Right ventricle myocardium inferior (tissue), 1 donor: ENCODE measurements around the gene ZNF500. TPM values are rescaled to one million over a fixed set of nuclear protein-coding genes. Genes with fewer than 3 reads are reported as not detected.
"Not testable (repeated sequence)": the region's sequence is repeated elsewhere in the genome, so short reads cannot be mapped to it uniquely, and the experiment has no call there.

Experiments used
- ATAC-seq: fragments of 200-7000 bp; cut with Tn5 transposase; one replicate; pipeline ENCODE4 v1.9.1; 2020; ENCODE audit warnings: mild to moderate bottlenecking, moderate library complexity
- DNase-seq: peaks from one replicate; pipeline ENCODE4 v3.0.0; 2021; ENCODE audit errors: missing footprints
- intact Hi-C: fragments of 100-400 bp; cut with DNase I; formaldehyde crosslinking; loops from one replicate; pipeline ENCODE4 v1.11.0; 2022
- total RNA-seq: library from RNA; stranded (reverse); fragmentation: NEBNext Ultra II Directional; extraction: Animal tissue kit (Norgen Biotek cat#: 25700); gene quantifications from one replicate; pipeline ENCODE4 v1.2.1, GENCODE V29; 2021
- donor health status: DM: no; HTN: yes; CAD: no; lungs with severe emphysema.

ZNF500 gene
- total RNA-seq, 1 donor from 2014 or later = 6.5 TPM

DNA sequence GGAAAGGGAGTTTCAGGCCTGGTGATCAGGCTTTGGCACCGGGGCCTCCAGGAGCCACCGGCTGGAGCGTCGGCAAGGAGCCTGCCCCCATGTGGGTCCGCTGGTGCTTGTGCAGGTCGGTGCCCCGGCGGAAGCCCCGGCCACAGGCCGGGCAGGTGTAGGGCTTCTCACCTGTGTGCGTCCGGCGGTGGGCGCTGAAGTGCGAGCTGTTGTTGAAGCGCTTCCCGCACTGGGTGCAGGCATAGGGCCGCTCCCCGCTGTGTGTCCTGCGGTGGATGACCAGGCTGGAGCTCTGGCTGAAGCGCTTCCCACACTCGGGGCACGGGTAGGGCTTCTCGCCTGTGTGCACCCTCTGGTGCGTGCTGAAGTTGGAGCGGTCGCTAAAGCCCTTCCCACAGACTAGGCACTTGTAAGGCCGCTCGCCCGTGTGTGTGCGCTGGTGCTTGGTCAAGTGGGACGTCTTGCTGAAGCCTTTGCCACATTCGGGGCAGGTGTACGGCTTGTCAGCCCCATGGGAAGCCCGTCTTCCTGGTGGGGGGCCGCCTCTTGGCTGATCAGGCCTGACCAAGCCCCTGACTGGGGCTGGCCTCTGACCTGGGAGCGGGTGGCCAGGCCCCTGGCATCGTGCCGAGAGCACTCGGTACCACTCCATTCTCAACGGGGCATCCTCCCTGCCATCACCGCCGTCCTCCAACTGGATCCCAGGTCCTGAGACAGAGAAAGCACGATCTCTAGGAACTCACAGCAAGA lies 14.4 kb downstream of the ZNF500 start:
- ATAC-seq (no peak), DNase-seq (no peak)
- intact Hi-C loops = no loop called here

DNA sequence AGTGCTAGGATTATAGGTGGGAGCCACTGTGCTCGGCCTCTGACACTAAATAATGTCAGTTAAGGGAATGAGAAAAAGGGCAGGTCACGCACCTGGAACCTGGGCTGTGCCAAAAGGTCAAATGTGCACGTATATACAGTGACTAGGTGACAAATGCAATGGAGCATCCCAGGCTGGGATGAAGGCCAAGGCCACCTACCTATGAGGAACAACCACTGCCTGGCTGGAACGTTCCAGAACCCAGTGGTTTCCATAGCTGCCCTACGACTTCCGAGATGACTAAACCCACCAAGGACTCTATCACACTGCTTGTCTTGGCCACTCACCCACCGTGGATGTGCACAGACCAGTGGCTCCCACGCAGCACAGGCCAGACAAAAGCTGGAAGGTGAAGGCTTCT lies 16.1 kb downstream of the ZNF500 start:
- ATAC-seq (no peak), DNase-seq (no peak)
- intact Hi-C loops = no loop called here

DNA sequence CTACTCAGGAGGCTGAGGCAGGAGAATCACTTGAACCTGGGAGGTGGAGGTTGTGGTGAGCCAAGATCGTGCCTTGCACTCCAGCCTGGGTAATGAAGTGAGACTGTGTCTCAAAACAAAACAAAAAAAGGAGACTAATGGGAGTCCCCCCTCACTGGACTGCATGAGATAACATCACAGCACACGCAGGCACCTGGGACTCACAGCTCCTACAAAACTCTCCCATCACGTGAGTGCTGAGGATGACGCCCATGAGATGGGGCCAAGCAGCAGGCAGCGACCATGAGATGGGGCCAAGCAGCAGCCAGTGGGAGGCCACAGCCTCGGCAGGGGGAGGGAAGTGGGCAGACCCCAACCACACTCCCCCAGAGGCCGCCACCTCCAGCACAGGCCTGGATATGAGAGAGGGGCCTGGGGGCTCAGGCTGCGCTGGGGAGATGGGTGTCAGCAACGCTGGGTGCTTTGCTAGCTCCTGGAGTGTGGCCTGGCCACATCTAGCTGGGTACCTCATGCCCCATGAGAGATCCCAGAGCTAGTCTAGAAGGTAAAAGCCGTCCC lies 17.2 kb downstream of the ZNF500 start:
- ATAC-seq (no peak), DNase-seq (no peak)
- intact Hi-C loops = no loop called here

DNA sequence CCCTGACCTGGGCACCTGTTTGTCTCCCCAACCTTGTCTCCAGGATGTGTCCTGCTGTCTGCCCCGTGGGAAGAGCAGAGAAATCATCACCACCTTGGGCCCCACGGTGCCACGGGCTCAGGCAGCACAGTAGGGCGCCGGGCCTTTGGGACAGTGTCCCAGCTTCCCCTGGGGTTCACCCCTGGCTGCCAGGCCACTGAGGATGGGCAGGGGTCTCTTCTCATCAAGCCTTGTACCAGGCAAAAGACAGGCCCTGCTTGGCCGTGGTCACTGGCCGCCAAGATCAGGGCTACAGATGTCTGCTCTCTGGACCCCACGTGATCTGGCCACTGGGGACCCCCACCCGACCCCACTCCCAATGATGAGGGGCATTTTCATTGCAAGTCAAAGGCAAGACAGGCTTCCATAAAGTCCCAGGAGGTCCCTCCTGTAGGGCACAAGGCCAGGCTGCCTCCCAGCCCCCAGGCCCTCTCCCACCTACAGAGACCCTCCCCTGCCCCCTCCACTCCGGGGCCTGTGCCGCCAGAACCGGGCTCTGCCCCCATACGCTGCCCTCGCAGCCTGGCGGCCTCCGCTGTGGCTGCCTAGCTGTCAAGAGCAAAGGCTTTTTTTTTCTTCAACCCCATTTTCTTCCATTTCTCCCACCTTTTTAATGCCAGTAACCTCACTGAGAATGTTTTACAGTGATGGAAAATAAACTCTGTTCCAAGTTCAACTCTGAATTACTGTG lies 18.1 kb downstream of the ZNF500 start:
- ATAC-seq (no peak), DNase-seq (no peak)
- intact Hi-C loops = no loop called here

DNA sequence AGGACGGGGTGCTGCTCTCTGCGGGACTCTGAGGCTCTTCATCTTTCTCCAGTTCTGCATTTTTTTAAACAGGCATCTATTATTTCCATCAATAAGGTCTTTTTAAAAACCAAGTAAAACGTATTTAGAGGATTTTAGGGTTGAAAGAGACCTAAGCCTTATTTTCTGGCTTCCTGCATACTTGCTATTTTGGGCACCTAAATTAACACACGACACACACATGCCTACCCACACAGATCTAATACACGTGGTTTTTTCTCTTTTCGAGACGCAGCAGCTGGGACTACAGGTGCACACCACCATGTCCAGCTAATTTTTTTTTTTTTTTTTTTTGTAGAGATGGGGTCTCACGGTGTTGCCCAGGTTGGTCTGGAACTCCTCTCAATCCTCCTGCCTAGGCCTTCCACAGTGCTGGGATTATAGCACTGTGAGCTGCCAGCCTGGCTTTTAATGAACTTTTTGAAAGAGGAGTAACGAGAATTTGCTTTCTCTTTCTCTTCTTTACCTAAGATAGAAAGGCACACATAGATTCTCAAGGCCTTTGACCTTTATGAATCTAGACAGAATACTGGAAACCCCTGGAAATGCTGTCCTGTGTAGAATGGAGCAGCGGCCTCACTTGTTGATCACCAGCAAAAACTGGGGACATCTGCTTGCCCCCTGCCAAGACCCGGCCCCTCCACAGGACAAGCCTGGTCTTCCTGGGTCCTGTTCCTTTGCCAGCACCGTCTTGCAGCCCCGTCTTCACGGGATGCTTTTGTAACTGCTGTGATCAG lies 18.9 kb downstream of the ZNF500 start:
- ATAC-seq (no peak), DNase-seq (no peak)
- intact Hi-C loops = no loop called here

DNA sequence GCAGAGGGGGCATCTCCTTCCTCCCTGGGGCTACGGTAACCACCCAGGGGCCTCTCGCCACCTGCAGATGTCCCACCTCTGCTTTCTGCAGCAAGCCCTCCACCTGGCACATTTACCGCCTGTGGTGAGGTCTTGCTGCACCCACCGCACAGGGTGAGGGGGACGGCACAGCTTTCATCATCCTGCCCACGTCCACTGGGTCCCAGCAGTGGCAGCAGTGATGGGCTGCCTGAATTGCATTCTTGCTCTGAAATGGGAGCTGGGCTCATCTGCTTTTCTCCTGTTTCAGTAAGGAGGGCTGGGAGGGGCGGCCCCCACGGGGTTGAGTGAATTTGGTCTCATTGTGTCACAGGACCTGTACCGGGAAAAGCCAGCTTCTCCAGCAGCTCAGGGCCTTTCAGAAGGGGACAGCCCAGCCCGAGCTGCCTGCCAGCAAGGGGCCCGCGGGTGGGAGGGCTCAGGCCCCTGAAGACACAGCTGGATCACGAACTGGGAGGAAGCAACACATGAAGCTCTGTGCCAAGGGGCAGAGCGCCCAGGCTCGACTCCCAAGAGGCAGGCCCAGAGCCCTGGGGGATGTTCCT lies 19.9 kb downstream of the ZNF500 start:
- no peak for DNase-seq
- ATAC-seq = peak; percentile 18
- intact Hi-C loops = no loop called here

DNA sequence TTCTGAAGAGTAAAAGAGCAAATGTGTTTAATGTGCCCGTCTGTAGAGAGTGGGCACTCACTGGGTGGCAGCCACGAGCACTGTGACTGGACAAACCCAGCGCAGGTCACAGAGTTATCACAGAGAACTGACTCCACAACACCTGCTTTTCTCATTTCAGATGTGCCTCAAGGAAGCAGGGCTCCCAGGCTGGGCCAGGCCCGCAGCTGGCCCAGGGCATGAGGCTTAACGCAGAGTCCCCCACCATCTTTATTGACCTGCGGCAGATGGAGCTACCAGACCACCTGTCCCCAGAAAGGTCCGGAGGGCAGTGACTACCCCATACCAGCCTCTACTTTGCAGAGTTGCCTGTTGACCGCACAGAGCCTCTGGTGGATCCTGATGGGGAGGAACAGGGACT lies 20.7 kb downstream of the ZNF500 start:
- ATAC-seq = no peak
- no peak for DNase-seq
- intact Hi-C loops = no loop called here

DNA sequence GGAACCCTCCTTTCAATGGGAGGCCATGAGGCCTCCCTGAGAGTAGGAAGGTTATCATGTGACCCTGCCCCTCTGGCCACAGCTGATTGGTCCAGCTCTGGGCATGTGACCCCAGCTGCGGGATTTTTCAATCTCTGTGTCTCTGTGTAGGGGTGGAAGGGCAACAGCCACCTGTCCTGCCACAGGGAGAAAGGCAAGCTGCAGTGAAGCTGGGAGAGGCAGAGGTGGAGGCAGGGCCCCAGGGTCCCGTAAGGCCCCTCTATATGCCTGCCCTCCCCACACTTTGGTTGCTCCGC lies 21.7 kb downstream of the ZNF500 start:
- ATAC-seq (no peak), DNase-seq (no peak)
- intact Hi-C loops = no loop called here

DNA sequence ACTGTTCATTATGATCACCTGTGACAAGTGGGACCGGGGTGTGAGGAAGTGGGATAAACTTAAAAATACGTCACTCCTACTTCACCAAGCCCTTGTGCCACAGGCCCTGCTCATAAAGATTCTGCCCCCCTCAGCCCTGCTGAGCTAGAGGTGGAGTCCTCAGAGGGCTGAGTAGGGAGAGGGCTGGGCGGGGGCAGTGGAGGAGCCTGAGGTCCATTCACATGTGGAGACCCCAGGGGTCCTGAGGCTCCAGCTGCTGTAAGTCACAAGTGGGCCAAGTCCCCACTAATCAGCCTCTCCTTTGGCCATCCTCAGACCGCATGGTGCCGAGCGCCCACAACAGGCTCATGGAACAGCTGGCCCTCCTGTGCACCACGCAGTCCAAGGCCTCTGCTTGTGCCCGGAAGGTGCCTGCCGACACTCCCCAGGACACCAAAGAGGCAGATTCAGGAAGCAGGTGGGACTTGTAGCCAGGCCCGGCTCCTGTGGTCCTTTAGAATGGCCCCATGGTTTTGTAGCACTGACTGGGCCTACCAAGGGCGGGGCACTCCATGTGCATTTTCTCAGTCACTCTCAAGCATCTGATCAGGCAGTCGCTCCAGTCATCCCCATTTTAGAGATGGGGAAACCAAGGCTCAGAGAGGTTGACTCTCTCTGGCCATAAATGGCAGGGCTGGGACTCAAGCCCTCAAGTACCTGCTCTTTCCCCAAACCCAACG lies 22.2 kb downstream of the ZNF500 start:
- ATAC-seq (no peak), DNase-seq (no peak)
- intact Hi-C loops = no loop called here

DNA sequence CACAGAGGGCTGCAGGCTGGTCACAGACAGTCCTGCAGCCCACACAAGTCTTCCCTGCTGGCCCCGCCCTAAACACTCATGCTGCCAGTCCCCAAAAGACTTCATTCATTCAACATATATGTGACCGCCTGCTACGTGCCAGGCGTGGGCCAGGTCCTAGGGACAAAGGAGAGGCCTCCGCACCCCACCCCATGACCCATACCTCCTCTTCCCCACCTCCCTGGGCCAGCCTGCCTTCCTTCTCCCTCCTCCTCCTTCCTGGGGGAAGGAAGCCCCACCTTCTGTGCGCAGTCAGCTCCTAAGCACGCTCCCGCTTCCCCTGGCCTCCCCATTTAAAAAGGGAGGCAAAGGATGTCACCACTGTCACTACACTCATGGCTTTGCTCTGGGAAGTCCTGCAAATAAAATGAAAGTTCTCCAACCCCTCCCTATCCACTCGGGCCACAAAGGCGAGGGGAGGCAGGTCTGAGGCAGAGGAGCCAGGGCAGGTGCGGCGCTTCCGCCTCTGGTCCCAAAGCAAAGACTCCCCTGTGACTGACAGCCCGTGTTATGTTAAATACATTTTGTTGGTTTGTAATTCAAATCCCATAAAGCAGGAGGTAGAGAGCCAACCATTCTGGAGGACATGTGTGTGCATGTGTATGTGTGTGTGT lies 23.6 kb downstream of the ZNF500 start:
- no peak for ATAC-seq
- no peak for DNase-seq
- intact Hi-C loops = no loop called here

DNA sequence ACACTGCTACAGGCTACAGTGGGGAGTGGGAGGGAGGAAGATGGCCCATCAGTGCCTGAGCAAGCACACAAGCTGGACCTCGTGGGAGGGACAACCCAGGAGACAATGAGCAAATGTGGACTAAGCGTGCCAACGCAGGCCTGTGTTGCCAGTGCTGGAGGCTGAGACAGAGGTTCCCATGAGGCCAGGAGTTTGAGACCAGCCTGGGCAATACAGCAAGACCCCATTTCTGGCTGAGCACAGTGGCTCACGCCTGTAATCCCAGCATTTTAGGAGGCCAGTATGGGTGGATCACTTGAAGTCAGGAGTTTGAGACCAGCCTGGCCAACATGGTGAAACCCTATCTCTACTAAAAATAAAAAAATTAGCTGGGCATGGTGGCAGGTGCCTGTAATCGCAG lies 28.6 kb downstream of the ZNF500 start:
- ATAC-seq, DNase-seq: not testable (repeated sequence)
- intact Hi-C loops = loop anchor here (10.0 kb wide), 1 partner anchor 116 kb away; no protein-coding TSS in a partner anchor

DNA sequence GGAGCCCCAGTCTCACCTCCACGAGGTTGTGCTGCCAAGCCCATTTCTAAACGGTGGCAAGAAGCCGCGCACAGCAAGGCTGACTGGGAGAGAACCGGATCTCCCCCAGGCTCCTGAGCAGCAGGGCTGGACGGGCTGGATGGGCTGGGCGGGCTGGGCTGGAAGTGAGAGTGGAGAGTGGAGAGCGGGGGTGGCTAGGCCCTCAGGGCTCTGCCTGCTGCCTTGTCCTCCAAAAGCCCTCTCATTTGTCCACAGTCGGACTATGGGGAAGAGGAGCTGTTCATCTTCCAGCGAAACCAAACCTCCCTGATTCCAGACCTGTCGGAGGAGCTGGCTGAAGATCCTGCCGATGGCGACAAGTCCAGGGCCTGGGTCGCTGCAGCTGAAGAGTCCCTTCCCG lies 29.4 kb downstream of the ZNF500 start:
- ATAC-seq = no peak
- no peak for DNase-seq
- intact Hi-C loops = loop anchor here (10.0 kb wide), 1 partner anchor 117 kb away; no protein-coding TSS in a partner anchor

DNA sequence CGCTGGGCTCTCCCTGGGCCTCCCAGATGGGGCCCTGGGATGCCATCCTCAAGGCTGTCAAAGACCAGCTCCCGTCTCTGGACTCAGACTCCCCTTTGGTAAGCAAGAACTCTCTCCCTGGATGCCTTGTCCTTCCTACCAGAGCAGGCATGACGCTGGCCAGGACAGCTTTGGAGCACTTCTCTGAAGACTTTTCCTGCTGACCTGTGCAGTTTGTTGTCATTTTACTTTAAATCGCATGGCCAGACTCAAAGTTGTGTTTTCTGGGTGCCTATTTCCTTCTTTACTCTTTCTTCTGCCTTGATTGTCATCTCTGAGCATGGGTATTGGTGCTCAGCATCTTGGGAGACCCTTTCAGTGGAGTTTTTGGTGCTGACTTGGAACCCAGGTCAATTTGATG lies 30.4 kb downstream of the ZNF500 start:
- DNase-seq = no peak
- ATAC-seq = no peak
- intact Hi-C loops = loop anchor here (10.0 kb wide), 1 partner anchor 118 kb away; no protein-coding TSS in a partner anchor

DNA sequence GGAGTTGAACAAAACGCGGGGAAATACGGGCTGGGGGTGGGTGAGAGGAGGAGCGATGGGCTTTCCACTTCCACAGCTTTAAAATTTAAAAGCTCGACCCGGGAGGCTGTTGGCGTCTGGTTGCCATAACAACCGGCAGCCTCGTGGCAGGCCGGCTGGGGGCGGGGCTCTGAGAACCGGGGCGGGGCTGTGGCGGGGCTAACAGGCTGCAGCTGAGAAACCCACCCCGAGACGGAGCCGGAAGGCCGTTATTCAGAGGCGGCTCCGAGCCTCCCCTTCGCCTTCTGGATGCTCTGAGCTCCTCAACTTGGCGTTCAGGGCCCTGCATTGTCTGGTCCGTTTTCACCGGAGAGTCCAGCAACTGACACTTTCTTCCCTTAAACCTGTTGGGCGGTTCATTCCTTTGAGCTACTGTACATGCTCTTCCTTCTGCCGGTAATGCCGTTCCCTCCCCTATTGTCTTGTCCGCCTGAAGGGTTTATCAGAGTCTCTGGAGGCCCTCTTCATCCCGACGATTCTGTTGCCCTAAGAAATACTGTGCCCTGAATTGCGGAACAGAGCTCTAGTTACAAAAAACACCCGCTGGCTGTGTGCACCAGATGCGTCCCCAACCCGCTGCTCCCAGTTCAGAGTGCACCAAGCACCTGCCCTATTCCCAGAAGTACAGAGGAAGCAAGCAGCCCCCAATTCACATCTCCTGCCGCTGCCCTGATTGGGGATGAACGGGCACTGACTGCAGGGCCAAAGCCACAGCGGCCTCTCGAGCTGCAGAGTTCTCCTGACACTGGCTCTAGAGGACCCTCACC lies 32.0 kb downstream of the ZNF500 start:
- DNase-seq (peak; percentile 95), ATAC-seq (peak; percentile 82)
- intact Hi-C loops = loop anchor here (5.0 to 10.0 kb wide), 3 partner anchors 67 to 222 kb away; partner anchors contain the start of genes ROGDI and SEC14L5

DNA sequence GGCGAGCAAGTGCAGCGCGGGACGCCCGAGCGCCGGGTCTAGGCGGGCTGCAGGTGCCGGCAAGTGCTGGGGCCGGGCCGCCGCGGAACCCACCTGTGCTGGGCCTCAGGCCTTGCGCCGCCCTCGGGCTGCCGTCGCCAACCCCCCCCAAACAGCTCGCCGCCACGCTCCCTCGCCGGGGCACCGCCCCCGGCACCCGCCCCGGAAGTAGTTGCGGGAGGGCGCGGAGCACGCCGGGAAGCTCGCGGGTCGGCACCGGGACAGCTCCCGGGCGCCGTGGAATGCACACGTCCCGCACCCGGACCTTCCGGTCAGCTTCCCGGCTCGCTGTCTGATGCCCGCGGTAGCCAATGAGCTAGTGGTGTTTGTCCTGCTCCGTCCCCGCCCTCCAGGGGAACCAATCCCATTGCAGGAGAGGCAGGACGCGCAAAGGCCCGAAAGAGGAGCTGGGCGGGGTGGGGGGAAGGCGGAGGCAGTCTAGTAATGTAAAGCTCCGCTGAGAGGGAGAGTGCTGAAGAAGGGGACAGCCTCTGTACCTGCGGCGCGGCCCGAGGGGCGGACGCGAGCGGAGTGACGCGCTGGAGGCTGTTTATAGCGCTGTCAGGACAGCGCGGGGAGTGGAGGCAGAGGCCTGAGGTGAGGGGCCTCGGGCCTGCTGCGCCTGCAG lies 32.8 kb downstream of the ZNF500 start, which contains the start of the genes ANKS3 and DNAAF8:
Gene ANKS3, minus strand, starts transcription at position 209 of the 667 bp plus-strand sequence. CDS start 4,122 bp downstream, outside the sequence.
Gene DNAAF8, plus strand, starts transcription at position 475 of the 667 bp plus-strand sequence. CDS start 1,978 bp downstream, outside the sequence.
- intact Hi-C loops = loop anchor here (5.0 to 10.0 kb wide), 3 partner anchors 68 to 223 kb away; partner anchors contain the start of genes ROGDI and SEC14L5
- DNase-seq = peak; percentile 97
- ATAC-seq = peak; percentile 98

DNA sequence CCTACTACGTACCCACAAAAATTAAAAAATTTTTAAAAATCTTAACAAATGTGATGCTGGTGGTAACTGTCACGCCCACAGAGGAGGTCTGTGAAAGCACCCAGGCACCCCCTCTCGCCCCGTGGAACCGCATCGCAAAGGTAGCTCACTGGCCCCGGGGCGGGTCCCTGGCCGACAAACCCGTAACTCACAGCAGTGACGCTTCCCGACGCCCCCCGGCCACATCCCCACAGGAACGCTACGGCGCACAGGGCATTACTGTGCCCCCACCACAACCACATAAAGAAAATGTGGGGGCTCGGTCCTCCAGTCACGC lies 33.3 kb downstream of the ZNF500 start:
- ATAC-seq = no peak
- no peak for DNase-seq
- intact Hi-C loops = loop anchor here (5.0 to 10.0 kb wide), 3 partner anchors 69 to 224 kb away; partner anchors contain the start of genes ROGDI and SEC14L5
